Activated naive CD8-positive, alpha-beta T cell treated with anti-CD3 and anti-CD28 coated beads for 36 hours (primary cell): ENCODE data around the gene RBM23. TPM values are rescaled to one million over a fixed set of nuclear protein-coding genes. Genes with fewer than 3 reads are reported as not detected.

Experiments
- DNase-seq: peaks from one replicate; pipeline ENCODE4 v3.0.0; 2021
- H3K27ac Mint-ChIP-seq: one replicate; pipeline ENCODE4 v1.8.0; 2022; ENCODE audit warnings: mild to moderate bottlenecking, moderate library complexity, mixed read lengths
- H3K27me3 Mint-ChIP-seq: one replicate; pipeline ENCODE4 v1.8.0; 2022; ENCODE audit warnings: mild to moderate bottlenecking, mixed read lengths
- H3K36me3 Mint-ChIP-seq: one replicate; pipeline ENCODE4 v1.8.0; 2021; ENCODE audit warnings: mild to moderate bottlenecking, mixed read lengths
- H3K4me1 Mint-ChIP-seq: one replicate; pipeline ENCODE4 v1.8.0; 2021; ENCODE audit warnings: mixed read lengths
- H3K4me3 Mint-ChIP-seq: one replicate; pipeline ENCODE4 v1.8.0; 2022; ENCODE audit warnings: mild to moderate bottlenecking, moderate library complexity, mixed read lengths
- H3K9me3 Mint-ChIP-seq: one replicate; pipeline ENCODE4 v1.8.0; 2022; ENCODE audit warnings: mixed read lengths
- total RNA-seq, 2 experiments: library from RNA; stranded (reverse); gene quantifications; one replicate each; pipeline ENCODE4 v1.2.3, GENCODE V29; 2021

RBM23 gene
- total RNA-seq, 2 experiments from 2014 or later: 66.2 to 67.2 TPM

DNA sequence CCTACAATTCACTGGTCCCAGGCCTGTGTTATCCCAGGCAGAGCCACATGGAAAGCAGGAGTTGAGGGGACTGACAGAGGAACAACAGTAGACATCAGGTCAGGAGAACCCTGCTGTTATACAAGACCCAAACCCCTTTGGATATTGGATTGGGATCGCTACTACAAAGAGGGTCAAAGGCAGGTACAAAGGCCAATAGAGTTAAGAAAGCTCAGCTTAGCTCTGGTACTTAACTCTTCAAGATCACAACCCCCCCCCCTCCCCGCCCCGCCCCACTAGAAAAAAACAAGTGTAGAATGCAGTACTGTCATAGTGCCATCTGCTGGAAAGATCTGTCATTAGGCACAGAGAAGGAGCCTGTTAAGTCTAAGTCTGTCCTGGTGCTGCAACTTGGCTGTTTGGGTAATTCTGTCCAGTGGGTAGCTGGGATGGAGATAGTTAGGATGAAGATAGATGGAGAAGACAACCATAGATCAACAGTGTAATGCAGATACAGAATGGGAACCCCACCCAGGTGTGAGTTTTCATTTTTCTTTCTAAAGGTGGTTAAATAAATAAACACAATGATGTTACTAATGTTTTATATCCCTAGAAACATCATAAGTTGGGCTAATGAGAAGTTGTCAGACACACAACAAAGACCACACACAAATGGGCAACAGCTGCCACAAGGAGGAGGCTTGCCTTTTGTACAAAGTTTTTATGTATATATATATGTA lies 18.7 kb downstream of the RBM23 start:
- Mint-ChIP-seq H3K27ac (no peak overlapping the region), H3K9me3 (no peaks in the 10 kb centered on the region), H3K4me1 (peaks cover 10% of the 10 kb centered on the region), H3K4me3 (no peak overlapping the region), H3K36me3 (peaks cover 13% of the 10 kb centered on the region), H3K27me3 (no peaks in the 10 kb centered on the region)
- DNase-seq: peak; percentile 26

DNA sequence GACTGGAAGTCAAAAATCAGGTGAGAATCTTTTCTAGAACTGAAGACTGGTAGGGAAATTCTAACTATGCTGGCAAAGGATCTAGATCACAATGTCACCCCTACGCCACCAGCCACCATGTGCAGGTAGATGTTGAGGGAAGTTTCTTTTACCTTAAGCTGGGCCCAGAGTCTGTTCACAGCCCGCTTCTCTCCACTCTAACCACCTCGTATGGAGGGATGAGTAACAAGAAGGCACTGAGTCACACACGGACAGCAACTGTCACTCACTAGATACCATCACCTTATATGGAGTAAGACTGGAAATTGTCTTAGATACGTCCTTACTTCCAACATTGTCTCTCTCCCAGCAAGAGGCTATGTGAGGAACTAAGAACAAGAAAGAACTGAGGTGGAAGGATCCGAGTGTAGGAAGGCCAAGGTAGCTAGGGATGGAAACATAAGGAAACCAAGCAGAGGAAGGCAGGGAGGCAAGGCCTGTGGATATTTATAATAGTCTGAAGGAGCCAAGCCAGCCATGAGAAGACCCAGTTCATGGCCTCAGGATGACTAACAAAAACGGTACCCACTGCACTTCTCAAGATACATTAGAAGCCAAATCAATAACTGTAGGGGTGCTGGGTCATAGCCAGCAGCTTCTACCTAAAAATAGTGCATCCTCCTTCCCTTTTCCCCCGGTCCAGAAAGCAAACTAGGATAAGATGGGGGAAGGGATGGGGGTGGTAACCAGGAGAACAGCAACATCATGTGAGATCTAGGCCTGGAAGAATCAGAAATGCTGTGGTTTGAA lies 20.5 kb downstream of the RBM23 start:
- no peak overlapping the region for H3K4me3 Mint-ChIP-seq
- DNase-seq: no peak
- H3K4me1 Mint-ChIP-seq: peaks cover 8% of the 10 kb centered on the region
- peak overlapping the region; percentile 27 for H3K27ac Mint-ChIP-seq
- no peaks in the 10 kb centered on the region for H3K9me3 Mint-ChIP-seq
- peaks cover 4% of the 10 kb centered on the region for H3K36me3 Mint-ChIP-seq
- no peaks in the 10 kb centered on the region for H3K27me3 Mint-ChIP-seq

DNA sequence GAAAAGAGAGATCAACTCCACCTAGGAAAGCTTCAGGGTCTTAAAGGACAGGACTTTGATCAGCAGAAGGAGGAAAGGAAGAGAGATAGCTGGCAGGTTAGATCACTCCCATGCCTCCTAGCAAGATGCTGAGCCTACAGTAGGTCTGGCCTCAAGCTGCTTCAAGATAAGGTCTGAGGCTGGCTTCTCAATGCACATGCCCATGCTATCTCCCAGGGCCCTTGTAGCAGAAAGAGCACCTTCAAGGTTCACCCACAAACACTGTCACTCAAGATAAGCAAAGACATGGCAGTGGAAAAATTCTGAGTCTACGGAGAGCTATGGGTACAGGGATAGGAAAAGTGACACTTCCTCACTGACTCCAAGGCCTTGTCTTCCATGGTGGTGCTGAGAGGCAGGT lies 21.6 kb downstream of the RBM23 start:
- H3K4me1 Mint-ChIP-seq: peaks cover 8% of the 10 kb centered on the region
- no peak overlapping the region for H3K27ac Mint-ChIP-seq
- DNase-seq: no peak
- H3K27me3 Mint-ChIP-seq: no peaks in the 10 kb centered on the region
- H3K9me3 Mint-ChIP-seq: no peaks in the 10 kb centered on the region
- peaks cover 4% of the 10 kb centered on the region for H3K36me3 Mint-ChIP-seq
- no peak overlapping the region for H3K4me3 Mint-ChIP-seq

DNA sequence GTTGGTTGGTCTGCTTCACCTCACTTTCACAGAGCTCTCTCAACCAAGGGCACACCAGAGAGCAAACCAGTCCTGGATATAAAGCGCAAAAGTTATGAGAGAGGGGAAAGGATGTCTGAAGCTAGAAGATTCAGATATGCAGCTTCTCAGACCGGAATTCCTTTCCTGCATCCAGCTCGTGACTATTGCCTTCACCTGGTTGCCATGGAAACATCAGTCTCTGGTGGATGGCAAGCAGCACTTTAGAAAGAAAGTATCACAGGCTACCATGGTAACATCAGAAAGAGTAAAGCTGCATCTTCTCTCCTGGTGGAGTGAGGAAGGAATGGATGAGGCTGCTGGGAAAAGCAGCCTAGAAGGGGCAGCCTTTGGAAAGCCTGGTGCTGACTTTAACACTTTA lies 22.2 kb downstream of the RBM23 start:
- no peak overlapping the region for H3K27ac Mint-ChIP-seq
- DNase-seq: no peak
- peaks cover 4% of the 10 kb centered on the region for H3K36me3 Mint-ChIP-seq
- H3K27me3 Mint-ChIP-seq: no peaks in the 10 kb centered on the region
- no peak overlapping the region for H3K4me3 Mint-ChIP-seq
- no peaks in the 10 kb centered on the region for H3K9me3 Mint-ChIP-seq
- H3K4me1 Mint-ChIP-seq: peaks cover 8% of the 10 kb centered on the region

DNA sequence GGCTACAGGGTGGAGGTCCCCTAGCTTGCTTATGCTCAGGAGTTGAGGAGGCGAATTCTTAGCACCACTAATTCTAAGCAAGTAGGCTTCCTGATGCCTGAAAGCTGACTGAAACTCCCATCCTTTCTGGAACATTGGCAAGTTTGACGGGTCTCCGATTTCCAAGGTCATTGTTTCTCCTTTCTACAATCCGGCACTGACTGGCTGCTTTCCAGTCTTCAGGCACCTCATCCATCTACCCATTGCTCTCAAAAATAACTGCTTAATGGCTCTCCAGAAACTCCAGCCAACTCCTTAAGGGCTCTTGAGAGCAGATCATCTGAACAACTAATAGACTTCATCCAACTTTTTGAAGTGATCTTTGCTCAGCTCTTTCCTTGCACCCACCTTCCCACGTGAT lies 22.6 kb downstream of the RBM23 start:
- no peaks in the 10 kb centered on the region for H3K27me3 Mint-ChIP-seq
- peaks cover 3% of the 10 kb centered on the region for H3K36me3 Mint-ChIP-seq
- peaks cover 8% of the 10 kb centered on the region for H3K4me1 Mint-ChIP-seq
- no peak overlapping the region for H3K27ac Mint-ChIP-seq
- H3K9me3 Mint-ChIP-seq: no peaks in the 10 kb centered on the region
- no peak overlapping the region for H3K4me3 Mint-ChIP-seq
- DNase-seq: no peak

DNA sequence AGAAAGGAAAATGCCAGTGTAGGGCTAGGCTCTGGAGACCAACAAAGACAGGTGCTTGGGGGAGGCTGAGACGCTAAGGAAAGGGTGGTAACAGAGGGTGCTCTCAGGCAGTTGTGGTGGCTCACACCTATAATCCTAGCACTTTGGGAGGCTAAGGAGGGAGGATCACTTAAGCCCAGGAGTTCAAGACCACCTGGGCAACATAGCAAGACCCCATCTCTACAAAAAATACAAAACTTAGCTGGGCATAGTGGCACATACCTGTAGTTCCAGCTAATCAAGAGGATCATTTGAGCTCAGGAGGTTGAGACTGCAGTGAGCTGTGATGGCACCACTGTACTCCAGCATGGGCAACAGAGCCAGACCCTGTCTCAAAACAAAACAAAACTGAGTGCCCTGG lies 23.5 kb downstream of the RBM23 start:
- Mint-ChIP-seq H3K4me1 (peaks cover 4% of the 10 kb centered on the region), H3K27me3 (no peaks in the 10 kb centered on the region), H3K4me3 (no peak overlapping the region), H3K9me3 (no peaks in the 10 kb centered on the region), H3K36me3 (no peaks in the 10 kb centered on the region), H3K27ac (no peak overlapping the region)
- DNase-seq: no peak

DNA sequence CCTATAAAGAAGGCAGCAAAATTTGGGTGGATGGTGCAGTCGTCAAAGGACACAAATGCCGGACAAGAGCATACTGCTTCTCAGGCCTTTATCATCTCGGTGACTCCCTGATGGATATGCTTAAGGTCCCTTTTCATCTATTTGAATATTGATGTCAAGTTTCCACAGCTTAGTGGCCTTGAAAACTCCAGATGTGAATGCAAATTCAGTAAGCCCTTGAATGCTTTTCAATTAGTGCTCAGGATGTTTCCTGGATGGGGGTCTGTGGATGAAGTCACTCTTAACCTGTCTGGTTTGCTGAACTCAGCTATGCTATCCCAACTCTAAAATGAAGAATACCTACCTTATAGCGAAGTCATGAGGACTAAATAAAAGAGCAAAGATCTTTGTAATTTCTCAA lies 25.2 kb downstream of the RBM23 start:
- Mint-ChIP-seq H3K4me3 (no peak overlapping the region), H3K27ac (no peak overlapping the region), H3K27me3 (no peaks in the 10 kb centered on the region), H3K4me1 (peaks cover 4% of the 10 kb centered on the region), H3K36me3 (no peaks in the 10 kb centered on the region), H3K9me3 (no peaks in the 10 kb centered on the region)
- DNase-seq: no peak

DNA sequence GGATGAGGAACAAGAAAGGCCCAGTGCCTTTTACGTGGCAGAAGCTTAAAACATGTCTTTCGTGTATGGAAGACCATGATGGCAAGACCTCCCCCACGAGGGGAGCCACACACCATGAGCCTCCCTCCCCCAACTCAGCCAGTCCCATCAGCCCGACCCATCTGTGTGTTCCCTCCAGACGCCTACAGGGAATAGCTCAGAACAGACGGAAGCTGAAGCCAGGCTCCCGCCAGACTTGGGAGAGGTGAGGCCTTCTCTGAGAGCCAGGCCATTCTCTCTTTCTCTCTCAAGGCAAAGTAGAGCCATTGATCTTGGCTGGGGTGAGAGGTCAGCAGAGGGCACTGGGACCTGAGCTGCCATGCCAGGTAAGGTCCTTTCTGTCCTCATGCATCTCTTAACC lies 26.5 kb downstream of the RBM23 start:
- H3K4me3 Mint-ChIP-seq: no peak overlapping the region
- DNase-seq: no peak
- no peaks in the 10 kb centered on the region for H3K27me3 Mint-ChIP-seq
- H3K27ac Mint-ChIP-seq: no peak overlapping the region
- H3K4me1 Mint-ChIP-seq: peaks cover 10% of the 10 kb centered on the region
- H3K36me3 Mint-ChIP-seq: no peaks in the 10 kb centered on the region
- H3K9me3 Mint-ChIP-seq: no peaks in the 10 kb centered on the region

DNA sequence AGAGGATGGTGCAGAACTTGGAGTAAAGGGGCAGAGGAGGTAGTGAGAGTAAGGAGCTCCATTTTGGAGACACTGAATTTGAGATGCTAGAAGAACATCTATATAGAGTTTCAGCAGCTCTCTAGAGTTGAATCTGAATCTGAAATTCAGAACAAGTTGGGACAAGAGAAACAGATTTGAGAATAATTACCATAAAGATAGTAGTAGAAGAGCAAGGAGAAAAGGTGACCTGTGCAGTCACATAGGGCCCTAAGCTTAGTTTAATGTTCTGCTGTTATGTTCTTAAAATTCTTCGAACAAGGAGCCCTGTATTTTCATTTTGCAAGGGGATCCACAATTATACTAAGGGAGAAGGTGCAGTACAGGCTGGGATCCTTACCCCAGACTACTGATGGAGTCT lies 28.5 kb downstream of the RBM23 start:
- Mint-ChIP-seq H3K4me3 (no peak overlapping the region), H3K4me1 (peaks cover 22% of the 10 kb centered on the region), H3K36me3 (no peaks in the 10 kb centered on the region), H3K27ac (no peak overlapping the region), H3K27me3 (no peaks in the 10 kb centered on the region), H3K9me3 (no peaks in the 10 kb centered on the region)
- no peak for DNase-seq

DNA sequence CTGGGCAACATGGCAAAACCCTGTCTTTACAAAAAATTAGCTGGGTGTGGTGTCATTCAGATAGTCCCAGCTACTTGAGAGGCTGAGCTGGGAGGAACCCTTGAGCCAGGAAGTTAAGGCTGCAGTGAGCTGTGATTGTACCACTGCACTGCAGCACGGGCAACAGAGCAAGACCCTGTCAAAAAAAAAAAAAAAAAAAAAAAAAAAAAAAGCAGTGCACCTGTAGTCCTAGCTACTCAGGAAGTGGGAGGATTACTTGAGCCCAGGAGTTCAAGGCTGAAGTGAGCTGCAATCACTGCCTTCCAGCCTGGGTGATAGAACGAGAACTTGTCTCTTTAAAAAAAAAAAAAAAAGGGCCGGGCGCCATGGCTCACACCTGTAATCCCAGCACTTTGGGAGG lies 30.3 kb downstream of the RBM23 start:
- no peaks in the 10 kb centered on the region for H3K9me3 Mint-ChIP-seq
- H3K4me3 Mint-ChIP-seq: no peak overlapping the region
- H3K36me3 Mint-ChIP-seq: no peaks in the 10 kb centered on the region
- H3K4me1 Mint-ChIP-seq: peaks cover 30% of the 10 kb centered on the region
- DNase-seq: no peak
- H3K27me3 Mint-ChIP-seq: no peaks in the 10 kb centered on the region
- no peak overlapping the region for H3K27ac Mint-ChIP-seq

DNA sequence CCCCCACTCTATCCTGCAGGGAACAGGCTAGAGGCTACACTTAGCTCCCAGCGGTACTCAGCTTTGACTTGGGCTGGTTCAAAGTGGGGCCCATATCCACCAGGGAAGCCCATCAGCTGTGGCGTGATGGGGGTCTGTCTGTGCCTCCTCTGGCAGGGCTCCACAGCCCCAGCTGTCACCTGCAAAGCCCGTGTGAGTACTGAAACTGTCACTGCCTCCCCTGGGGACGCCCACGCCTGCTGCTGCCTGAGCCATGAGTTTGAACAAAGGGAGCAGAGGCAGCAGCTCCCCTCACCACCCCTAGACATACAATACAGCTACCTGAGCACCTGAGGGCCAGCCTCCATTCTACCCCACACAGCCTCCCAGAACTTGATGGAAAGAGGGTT lies 31.0 kb downstream of the RBM23 start:
- peaks cover 35% of the 10 kb centered on the region for H3K4me1 Mint-ChIP-seq
- H3K27me3 Mint-ChIP-seq: no peaks in the 10 kb centered on the region
- peak; percentile 64 for DNase-seq
- peak overlapping the region; percentile 80 for H3K4me3 Mint-ChIP-seq
- H3K9me3 Mint-ChIP-seq: no peaks in the 10 kb centered on the region
- H3K27ac Mint-ChIP-seq: peak overlapping the region; percentile 50
- no peaks in the 10 kb centered on the region for H3K36me3 Mint-ChIP-seq

DNA sequence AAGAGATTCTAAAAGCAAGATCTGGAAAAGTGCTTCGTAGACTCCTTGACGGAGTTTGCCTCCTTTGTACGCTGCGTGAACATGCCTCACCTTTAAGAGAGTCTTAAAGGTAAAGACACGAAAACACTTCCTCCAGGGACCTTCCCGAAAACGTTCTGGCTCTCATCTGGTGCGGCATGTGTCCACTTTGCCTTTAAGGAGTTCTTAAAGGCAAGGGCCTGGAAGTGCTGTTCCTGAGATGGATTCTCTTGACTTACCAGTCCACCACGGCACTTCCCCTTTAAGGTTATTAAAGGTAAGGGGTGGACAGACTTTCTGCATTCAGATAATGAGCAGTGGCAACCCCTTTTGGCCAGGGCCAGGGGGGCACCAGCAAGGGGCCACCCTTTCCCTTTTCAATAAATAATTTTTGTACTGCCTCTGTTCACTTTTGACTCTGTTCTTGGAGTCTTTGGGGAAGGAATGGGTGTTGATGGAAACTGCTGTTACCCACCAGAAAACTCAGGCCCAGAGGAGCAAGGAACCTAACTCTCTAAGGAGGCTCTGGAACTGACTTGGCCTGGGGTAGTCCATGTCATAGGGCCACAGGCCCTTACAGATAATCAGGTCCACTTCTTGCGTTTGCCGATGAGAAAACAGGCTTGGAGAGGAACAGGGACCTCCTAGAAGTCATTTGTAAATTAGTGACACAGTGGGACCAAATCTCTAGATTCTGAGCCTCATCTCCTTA lies 31.5 kb downstream of the RBM23 start:
- no peaks in the 10 kb centered on the region for H3K36me3 Mint-ChIP-seq
- H3K27ac Mint-ChIP-seq: peak overlapping the region; percentile 80
- DNase-seq: peak; percentile 18
- H3K9me3 Mint-ChIP-seq: no peaks in the 10 kb centered on the region
- H3K4me1 Mint-ChIP-seq: peaks cover 37% of the 10 kb centered on the region
- H3K4me3 Mint-ChIP-seq: peak overlapping the region; percentile 80
- no peaks in the 10 kb centered on the region for H3K27me3 Mint-ChIP-seq

DNA sequence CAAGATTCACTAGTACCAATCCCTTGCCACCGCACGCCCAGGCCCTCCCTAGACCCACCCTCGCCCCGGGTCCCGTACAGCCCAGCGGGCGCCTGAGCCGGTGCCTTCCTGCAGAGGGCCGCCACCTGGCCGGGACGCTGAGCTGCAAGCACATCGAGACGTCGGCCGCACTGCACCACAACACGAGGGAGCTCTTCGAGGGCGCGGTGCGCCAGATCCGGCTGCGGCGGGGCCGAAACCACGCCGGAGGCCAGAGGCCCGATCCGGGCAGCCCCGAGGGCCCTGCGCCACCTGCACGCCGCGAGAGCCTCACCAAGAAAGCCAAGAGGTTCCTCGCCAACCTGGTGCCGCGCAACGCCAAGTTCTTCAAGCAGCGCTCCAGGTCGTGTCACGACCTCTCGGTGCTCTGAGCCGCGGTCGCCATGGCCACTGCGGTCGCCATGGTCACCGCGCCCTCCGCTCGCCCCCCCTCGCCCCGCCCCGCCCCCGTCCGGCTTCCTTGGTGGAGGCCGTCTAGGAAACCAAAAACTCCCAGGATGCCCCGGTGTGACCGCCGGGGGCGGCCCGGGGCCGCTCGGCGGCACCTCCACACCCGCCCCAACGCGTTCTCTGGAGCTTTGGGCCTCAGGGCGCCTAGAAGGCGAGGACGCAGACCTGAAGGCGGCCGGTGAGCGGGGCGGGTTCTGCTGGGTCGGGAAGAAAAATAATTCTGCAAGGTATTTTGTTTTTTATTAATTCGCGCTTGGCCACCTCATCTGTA lies 32.3 kb downstream of the RBM23 start:
- DNase-seq: peak; percentile 76
- peaks cover 42% of the 10 kb centered on the region for H3K4me1 Mint-ChIP-seq
- no peaks in the 10 kb centered on the region for H3K36me3 Mint-ChIP-seq
- H3K9me3 Mint-ChIP-seq: no peaks in the 10 kb centered on the region
- no peaks in the 10 kb centered on the region for H3K27me3 Mint-ChIP-seq
- peak overlapping the region; percentile 80 for H3K27ac Mint-ChIP-seq
- H3K4me3 Mint-ChIP-seq: peak overlapping the region; percentile 80

DNA sequence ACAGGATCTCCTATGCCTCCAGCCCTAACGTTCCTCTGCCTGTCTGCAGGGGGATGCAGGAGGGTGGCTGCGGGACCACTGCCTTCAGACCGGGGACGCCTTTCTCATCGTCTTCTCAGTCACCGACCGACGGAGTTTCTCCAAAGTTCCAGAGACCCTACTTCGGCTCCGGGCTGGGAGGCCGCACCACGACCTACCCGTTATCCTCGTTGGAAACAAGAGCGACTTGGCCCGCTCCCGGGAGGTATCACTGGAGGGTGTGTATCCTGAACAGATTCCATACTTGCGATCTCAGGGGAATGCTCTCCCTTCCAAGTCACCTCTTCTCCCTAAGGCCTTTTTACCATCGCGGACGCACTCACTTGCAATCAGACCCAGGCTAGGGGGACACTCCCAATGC lies 33.0 kb downstream of the RBM23 start:
- no peak for DNase-seq
- peak overlapping the region; percentile 14 for H3K4me3 Mint-ChIP-seq
- no peaks in the 10 kb centered on the region for H3K36me3 Mint-ChIP-seq
- H3K27ac Mint-ChIP-seq: no peak overlapping the region
- no peaks in the 10 kb centered on the region for H3K9me3 Mint-ChIP-seq
- H3K4me1 Mint-ChIP-seq: peaks cover 43% of the 10 kb centered on the region
- H3K27me3 Mint-ChIP-seq: no peaks in the 10 kb centered on the region
